GM18861 (cell line): ENCODE measurements around the gene NTMT1.

ENCODE experiments used
- ATAC-seq: cut with Tn5 transposase; IDR thresholded peaks from one replicate; pipeline ENCODE4 v1.9.1; 2021; ENCODE audit not compliant: unreplicated experiment

The NTMT1 gene

DNA sequence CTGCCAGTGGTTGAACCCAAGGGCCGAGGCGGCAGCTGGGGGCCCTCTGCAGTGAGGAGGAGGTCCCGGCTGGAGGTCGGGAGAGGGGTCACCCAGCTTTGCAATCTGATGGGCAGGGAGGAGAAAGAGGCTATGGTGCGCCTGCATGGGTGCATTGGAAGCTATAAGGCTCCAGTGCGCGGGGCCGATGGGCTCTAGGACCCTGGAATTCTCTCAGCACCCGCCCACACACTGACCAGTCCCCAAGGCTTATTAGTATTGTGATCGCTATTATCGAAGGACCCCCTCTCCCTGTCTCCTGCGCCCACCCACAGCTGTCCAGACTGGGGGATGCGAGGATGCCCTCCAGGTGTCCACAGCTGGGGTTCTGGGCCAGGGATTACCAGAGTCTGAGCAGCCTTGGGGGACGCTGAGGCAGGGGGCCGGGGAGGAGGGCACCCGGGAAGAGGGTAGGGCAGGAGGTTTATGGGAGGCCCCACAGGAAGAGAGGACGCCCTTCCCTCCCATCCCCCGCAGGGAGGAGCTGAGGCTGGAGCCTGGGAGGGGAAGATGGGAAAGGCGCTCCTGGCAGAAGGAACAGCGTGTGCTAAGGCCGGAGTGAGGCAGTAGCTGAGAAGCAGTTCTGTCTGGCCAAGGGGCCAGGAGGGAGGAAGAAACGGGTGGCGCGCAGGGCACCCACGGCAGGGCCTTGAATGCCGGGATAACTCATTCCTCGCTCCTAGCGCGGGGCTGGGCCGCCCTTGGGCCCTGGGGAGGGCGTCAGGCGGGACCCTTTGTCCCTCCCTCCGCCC, 29.2 kb upstream of the NTMT1 start:
- no peak for ATAC-seq

DNA sequence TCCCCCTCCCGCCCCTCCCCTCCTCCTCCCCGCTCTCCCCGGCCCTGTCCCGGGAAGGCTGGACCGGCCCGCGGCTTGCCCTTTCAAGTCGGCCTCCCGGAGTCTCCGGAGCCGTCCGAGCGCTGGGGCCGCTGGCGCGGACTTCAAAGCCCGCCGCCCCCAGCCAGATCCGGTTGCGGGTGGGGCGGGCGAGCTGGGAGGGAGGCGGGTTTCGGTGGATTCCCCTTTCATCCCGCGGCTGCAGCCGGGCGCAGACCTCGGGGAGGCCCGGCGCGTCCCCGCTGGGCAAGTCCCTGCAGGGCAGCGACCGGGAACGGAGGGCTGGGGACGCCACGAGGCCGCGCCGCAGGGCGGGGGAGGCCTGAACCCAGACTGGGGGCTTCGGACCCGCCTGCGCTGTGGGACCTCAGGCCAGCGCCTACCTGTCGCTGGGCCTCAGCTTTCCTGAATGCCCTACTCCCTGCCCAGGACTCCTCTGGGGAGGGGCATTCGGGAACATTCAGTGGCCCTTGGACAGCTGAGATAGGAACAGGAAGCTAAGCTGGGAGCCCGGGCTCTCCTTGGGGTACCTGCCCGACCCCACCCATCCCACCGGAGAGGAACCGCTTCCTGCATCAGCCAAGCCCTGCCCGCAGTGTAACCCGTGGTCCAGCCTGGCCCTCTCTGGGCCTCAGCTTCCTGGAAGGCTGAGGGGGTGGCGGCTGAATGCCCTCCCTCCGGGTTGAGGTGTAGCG, 28.4 kb upstream of the NTMT1 start:
- ATAC-seq: no peak

DNA sequence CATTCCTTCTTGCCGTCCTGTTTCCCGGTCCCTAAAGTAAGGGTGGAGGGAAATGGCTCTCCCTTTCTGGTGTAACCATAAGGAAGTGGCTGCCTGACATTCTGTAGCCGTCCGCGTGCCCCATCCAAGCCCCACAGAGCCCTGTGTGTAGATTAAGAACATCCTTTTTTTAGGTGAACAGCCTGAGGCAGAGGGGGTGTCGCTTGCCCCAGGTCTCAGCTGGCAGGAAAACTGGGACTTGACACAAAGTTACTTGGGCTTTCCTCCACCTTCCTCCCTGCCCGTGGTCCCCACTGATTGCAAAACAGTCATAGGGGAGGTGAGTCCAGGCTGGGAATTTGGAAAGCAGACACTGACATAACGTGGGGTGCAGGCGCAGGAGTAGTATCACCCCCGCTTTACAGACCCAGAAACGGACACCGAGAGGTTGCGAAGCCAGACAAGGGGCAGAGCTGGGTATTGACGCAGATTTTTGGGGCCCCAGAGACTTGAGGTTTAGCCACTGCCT, 27.8 kb upstream of the NTMT1 start:
- ATAC-seq: no peak

DNA sequence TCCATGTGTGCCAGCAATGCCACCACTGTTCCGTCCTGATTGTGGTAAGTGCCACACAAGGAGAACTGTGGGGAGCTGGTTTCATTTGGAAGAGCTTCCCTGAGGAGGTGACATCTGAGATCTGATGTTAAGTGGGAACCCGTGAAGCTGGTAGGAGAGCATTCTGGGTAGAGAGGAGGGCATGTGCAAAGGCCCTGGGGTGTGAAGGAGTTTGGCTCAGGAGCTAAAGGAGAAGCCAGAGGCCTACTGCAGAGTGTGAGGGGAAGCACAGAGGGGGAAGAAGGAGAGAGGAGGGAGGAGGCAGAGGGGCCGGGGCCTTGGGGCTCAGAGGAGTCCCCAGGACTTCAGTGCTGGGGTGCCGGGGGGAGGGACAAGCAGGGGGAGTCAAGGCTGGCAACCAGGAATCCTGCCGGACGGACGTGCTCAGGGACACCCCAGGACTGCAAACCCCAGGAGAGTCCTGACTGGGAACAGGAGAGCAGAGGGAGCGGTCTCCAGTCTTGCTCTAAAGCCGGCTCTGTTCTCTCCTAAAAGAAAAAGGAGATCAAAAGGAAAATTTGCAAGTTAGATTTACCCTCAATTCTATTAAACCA, 24.8 kb upstream of the NTMT1 start:
- ATAC-seq: no peak

DNA sequence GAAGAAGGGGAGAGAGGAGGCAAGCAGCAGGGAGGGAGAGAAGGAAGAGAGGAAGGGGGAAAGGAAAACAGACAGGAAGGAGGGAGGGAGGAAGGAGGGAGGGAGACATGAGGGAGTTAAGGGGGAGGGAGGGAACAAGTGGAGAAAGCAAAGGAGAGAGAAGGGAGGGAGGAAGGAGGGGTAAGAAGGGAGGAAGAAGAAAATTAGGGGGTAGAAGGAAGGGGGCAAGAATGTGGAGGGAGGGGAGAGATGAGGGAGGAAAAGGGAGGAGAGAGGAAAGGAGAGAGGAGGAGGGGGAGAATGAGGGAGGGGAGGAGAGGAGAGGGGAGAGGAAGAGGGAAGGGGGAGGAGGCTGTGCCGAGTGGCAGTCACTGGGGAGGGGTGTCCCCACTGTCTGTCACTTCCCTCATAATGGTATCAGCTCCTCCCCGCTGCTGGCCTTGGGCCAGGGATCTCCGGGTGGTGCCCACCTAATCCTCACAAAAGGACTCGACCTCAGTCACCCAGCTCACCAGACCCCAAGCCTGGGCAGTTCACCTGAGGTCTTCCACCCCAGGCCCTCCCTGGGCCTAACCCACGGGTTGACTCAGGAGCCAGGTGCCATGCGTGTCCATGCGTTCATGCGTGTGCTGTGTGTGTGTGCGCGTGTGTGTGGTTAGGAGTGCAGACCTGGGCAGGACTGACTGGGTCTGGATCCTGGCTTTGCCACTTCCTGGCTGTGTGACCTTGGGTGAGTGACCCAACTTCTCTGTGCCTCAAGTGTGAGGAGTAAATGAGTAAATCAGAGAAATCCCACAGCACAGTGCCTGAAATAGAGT, 23.2 kb upstream of the NTMT1 start:
- no peak for ATAC-seq

DNA sequence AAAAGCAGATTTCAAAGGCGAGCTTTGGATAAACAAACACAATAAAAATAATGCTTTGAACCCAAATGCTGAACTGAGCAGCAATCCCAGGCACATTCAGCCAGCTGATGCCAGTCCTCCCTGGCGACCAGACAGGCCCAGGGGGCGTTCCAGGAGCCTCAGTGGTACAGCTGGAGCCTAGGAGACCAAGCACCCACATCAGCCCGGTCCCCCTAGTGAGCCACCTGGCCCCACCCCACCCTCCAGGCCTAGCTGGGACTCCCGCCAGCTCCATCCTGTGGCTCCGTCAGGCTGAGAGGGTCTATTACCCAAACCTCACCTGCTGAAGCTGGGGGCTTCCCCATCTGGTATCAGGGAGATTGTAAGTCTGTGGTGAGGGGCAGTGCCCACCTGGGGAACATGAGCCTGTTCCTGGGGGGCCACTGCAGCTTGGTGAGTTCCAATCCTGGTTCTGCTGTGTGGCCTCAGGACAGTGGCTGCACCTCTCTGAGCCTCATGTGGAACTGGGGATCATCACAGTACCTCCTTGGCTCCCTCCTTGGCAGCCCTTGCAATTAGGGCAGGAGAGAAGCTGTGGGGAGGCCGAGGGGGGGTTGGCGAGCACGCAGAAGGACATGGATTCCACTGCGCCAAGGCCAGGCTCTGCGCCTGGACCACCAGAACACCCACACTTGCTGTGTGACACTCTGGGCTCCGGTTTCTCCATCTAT, 21.8 kb upstream of the NTMT1 start:
- ATAC-seq: no peak

DNA sequence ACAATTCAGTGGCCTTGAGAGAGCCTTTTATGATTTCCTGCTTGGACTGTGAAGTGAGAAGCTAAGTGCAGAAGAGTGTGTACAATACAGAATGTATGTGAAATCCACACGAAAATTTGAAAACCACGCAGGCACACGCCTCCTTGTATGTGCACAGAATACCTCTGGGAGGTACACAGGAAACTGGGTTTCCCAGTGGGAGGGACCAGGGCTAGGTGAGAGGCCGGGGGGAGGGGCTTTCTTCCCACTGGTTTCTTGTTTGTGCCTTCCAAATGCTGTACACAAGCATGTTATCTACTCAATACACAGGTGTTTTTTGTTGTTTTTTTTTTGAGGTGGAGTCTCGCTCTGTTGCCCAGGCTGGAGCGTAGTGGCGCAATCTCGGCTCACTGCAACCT, 21.2 kb upstream of the NTMT1 start:
- ATAC-seq: no peak

DNA sequence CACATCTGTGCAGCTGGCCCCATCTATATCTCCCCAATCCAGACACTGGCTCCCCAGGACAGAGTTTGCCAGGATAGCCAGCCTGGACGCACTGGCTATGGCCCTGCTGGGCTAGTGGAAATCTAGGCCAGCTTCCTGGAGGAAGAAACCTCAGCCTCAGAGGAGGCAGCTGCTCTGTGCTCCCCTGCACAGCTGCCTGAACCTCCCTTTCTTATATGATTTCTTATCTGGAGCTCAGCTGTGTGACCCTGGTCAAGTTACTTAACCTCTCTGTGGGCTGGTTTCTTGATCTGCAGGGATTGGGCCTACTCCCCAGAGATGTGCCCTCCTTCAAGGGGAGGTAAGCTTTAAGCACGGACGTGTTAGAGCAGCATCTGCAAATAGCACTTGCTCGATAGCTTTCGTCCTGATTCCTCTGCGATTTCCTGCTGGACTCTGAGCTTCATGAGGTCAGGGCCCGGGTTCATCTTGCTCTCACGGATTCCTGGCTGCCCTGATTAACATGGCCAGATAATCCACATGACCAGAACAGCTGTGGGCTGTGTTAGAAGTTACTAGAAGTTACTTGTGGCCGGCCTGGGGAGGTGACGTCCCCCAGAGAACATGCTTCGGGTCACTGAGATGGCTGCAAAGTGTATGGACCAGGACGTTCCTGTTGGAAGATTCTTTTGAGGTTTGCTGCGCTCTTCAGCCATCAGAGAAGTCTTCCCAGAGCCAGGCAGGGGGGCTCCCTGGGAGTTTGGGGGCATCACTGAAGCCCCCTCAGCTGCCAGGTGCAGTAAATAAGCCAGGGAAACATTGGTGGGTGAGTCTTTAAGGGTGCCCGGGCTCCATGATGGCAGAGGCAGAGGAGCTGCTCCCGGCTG, 19.6 kb upstream of the NTMT1 start:
- ATAC-seq: no peak

DNA sequence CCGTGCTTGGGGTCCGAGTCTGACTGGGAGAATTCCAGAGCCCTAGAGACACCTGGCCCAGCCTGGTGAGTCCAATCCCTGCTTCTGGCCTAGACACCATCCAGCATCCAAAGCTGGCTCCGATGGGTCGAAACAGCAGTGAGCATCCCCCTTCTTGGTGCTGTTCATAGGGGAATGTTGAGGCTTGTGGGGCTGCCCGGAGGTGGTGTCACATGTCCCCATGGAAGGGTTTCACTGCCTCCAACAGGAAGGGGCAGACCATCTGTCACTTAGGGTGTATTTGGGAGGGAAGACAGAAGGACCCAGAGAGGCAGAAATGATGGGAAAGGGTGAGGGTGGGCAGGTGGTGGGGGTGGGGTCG, 19.0 kb upstream of the NTMT1 start:
- no peak for ATAC-seq

DNA sequence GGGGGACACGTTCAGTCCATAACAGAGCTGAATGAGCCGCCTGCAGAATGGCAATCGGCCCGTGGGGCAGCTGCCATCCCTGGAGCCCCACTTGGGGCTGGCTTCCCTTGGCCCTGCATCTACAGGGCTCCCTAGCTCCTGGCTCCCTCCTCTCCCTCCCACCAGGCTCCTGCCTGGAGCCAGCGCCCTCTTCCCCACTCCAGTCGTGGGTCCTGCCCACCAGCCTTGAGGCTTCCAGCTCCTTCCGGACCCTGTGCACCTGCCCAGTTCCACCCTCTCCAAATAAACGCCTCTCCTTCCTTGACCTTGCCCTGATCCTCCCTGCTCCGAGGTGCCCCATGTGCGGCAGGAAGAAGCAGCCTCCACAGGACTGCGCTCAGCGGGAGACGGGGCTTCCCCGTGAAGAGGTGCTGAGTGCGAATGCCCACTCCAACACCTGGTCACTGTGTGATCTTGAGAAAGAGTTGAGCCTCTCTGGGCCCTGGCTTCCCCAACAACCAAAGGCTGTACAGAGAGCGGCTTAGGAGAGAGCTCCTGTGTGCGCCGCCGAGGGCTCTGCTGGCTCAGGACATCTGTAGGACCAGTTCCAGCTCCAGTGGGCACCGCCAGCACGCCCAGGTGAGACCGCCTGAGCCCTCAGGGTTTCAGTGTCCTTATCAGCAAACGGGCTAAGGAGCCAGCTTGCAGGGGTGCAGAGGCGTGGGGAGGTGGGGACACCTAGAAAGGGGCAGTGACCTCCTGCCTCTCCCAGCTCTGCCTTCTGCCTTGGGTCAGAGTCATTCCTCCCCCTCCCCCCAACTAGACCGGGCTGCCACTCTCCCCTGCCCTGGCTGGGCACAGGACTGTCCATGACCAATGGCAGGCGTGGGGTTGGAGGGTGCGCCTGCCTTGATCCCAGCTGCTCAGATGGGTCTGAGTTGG, 17.1 kb upstream of the NTMT1 start:
- no peak for ATAC-seq

DNA sequence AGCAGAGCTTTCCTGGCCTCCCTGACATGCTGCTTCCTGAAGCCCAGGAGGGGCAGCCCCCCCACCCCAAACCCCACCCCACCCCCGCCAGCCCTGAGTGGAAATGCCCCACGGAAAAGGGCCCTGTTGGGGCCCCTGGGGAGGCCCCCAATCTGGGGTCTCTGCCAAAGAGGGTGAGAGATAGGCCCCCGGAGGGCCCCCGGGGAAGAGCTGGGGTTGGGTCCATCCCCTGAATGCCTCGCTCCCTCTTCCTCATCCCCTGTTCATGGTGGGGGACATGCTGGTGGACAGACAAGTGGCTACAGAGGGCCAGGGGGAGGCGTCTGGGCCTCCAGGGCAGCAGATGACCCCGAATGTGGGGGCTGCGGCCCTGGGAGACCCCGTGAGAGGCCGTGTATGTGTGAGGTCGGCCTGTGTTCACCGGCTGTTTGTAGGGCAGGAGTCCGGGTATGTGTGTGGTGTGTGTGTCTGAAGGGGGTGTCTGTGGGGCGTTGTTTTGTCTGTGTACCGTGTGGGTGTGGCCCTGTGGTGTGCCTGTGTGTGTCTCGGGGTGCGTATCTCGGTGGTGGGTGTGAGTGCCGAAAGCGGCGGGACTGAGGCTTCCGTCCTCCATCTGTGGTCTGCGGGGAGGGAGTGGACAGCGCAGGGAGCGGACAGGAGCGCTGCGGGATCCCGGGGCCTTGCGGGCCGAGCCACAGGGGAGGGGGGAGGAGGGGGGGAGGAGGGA, 16.3 kb upstream of the NTMT1 start:
- no peak for ATAC-seq

DNA sequence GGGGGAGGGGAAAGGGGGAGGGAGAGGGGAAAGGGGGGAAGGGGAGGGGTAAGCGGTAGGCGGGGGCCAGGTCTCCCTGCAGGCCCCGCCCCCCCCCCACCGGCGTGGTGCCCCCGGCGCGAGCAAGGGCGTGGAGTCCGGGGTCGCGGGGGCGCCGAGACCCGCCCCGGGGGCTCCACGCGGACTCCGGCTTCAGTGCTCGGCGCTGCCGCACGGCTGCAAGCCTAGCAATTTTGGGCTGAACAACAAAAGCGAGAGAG, 15.8 kb upstream of the NTMT1 start:
- no peak for ATAC-seq

DNA sequence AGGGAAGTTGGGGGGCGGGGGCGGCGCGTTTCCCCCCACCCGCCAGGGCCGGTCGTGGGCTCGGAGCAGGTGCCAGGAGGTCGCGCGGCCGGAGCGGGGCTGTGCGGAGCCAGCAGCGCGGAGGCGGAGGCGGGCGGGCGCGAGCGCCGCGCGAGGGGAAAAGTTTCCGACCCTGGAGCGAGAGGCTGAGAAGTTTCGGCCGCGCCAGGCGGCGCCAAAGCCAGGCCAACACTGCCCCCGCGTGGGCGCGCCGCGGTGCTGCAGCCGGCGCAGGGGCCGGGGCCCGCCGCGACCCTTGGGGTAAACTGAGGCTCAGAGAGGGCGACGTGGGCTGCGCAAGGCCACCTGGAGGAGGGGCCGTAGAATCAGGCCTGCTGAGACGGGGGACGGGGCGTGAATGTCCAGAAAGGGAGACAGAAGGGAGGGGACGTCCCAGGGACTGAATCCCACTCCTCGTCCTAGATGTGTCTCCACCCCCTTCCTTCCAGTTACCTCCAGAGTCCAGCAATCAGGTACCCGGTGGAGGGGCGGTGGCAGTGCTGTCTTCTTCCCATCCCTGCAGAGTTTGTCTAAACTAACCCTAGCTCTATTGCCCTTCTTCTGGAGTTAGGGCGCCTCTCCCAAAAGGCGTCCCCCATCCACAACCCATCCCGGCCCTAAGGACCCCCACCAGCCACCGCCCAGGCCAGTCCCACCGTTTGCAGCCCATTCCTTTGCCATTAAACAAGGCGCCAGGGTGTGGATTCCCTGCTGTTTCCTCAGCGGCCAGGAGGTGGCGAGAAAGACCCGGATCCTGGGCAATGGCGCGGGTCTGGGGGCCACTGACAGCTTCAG, 15.3 kb upstream of the NTMT1 start:
- ATAC-seq: peak; percentile 47

DNA sequence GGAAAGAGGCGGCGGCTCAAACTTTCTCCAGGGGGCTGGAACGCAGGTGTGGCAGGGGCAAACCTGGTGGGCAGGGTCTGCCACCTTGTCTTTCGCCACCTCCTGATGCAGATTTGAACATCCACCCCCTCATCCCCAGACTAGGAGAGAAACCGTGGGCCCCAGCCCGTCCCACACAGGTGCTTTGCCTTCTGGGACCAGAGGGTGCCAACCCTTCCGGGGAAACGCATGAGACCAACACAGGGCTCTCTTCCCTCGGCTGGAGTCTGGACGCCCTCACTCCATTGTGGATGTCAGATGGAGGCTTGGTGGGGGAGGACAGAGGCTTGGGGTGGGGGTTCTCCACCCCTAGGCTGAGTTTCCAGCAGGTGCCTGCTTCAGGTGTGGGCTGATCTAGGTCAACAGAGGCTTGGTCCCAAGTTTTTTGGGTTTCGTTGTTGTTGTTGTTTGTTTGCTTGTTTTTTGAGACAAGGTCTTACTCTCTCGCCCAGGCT, 14.6 kb upstream of the NTMT1 start:
- no peak for ATAC-seq

DNA sequence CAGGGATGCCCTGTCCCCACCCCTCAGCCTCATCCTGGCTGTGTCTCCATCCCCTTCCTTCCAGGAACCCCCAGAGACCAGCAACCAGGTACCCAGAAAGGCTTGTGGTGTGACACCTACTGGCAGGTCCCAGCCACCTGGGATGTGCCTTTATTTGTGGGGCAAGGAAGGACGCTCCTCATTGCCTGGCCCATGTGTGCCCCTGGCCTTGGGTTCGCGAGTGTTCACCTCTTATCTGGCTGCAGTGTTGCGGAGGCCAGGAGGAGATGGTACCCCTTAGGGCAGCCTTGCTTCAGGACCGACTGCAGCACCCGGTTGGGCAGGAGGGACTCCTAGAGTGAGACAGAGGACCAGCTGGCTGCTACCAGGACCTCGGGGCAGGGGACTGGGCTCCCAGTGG, 13.8 kb upstream of the NTMT1 start:
- no peak for ATAC-seq

DNA sequence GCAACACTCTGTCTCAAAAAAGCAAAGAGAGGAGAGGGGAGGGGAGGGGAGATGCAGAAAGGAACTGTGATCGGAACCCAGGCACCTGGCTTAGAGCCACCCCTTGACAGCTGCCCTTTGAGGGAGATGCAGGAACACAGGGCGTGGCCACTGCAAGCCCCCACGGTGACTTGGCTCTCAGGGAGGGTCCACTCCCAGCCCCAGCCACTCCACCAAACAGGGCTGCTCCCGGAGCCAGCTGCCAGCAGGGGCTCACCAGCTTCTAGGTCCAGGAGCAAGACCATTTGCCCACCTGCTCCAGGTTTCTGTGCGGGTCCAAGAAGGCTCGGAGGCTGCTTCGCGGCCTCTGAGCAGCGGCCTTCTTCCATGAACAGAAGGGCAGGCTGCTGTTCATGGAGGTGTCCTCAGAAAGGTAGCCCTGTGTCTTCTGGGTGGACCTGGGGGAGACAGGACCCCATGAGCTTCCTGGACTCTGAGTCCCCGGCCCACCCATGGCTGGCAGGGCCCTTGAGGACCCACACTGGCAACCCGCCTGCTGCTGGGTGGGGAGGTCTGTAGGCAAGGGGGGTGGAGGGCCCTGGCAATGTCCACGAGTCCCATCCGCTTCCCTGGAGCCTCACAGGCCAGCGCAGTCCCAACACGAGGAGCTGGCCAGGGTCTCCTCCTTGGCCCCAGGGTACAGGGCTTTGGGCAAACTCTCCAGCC, 13.0 kb upstream of the NTMT1 start:
- no peak for ATAC-seq
